A549 (cell line): ENCODE data around the gene EIF4G1. TPM values are rescaled to one million over a fixed set of nuclear protein-coding genes. Genes with fewer than 3 reads are reported as not detected.

Source experiments
- ATAC-seq, 2 experiments: fragments of 200-7000 bp in 1 of 2; fragments of >200 bp in 1 of 2; cut with Nextera tagmentation in 1 of 2; cut with Tn5 transposase in 1 of 2; 3 replicates each; pipeline versions ENCODE4 v1.8.0 to v1.9.1; 2018 to 2020; ENCODE audit warnings: mild to moderate bottlenecking in 1 of 2, moderate library complexity in 1 of 2
- CTCF ChIA-PET: fragments of 300-600 bp; sonication (Branson Sonifier 250); formaldehyde crosslinking; extraction: SDS; loops from one replicate; lab custom pipeline; 2021; ENCODE audit warnings: antibody characterized with exemption, inconsistent platforms; lab: Yijun Ruan, JAX
- POLR2A ChIA-PET: fragments of 350-600 bp; formaldehyde crosslinking; extraction: SDS; loops from one replicate; lab custom pipeline; 2021; ENCODE audit warnings: antibody characterized with exemption, inconsistent platforms; lab: Yijun Ruan, JAX
- DNase-seq, 2 experiments: peaks; one replicate each; pipeline versions ENCODE4 v3.0.0 to v3.0.0-alpha.2; 2011 to 2016; ENCODE audit warnings: low read depth in 1 of 2, low spot score in 1 of 2
- FAIRE-seq: peaks from 2 replicates; lab custom pipeline; 2011; peaks lifted over from hg19 to GRCh38; lab: Jason Lieb, UNC
- H3K27ac ChIP-seq, 2 experiments: fragments of >200 bp; sonication (Bioruptor Twin); formaldehyde crosslinking; 3 replicates each; pipeline ENCODE4 v1.5.1; 2016 to 2017
- H3K4me1 ChIP-seq: fragments of >200 bp; sonication (Bioruptor Twin); formaldehyde crosslinking; 3 replicates; pipeline ENCODE4 v1.6.1; 2016
- H3K4me2 ChIP-seq: fragments of >200 bp; sonication (Bioruptor Twin); formaldehyde crosslinking; 3 replicates; pipeline ENCODE4 v1.6.1; 2016
- H3K4me3 ChIP-seq: fragments of >200 bp; sonication (Bioruptor Twin); formaldehyde crosslinking; 3 replicates; pipeline ENCODE4 v1.5.1; 2016
- H3K9me3 ChIP-seq: fragments of >200 bp; sonication (Bioruptor Twin); formaldehyde crosslinking; 3 replicates; pipeline ENCODE4 v1.6.1; 2016
- CBX2 ChIP-seq: fragments of 200-600 bp; sonication (generic); IDR thresholded peaks from 2 replicates; pipeline ENCODE4 v1.6.1; 2016; ENCODE audit warnings: low read depth, mild to moderate bottlenecking, borderline replicate concordance
- CBX8 ChIP-seq: fragments of 200-600 bp; sonication (generic); IDR thresholded peaks from 2 replicates; pipeline ENCODE4 v1.6.1; 2016
- CTCF ChIP-seq: fragments of >200 bp; sonication (Bioruptor Twin); formaldehyde crosslinking; IDR thresholded peaks from 3 replicates; pipeline ENCODE4 v1.5.1; 2016
- E2F6 ChIP-seq: IDR thresholded peaks from 2 replicates; pipeline ENCODE4 v1.6.1; 2012; ENCODE audit warnings: low read depth, borderline replicate concordance
- EHF ChIP-seq: fragments of 250-450 bp; sonication (Bioruptor Pico); IDR thresholded peaks from 2 replicates; pipeline ENCODE4 v1.5.0; 2020; ENCODE audit warnings: mild to moderate bottlenecking
- EHMT2 ChIP-seq: fragments of 200-600 bp; sonication (generic); IDR thresholded peaks from 2 replicates; pipeline ENCODE4 v1.6.1; 2016; ENCODE audit warnings: antibody characterized with exemption, low read depth, mild to moderate bottlenecking, moderate library complexity
- ELK1 ChIP-seq: fragments of 150-350 bp; IDR thresholded peaks from 2 replicates; pipeline ENCODE4 v1.6.1; 2014; ENCODE audit warnings: low read depth, mild to moderate bottlenecking, low read length
- ESRRA ChIP-seq: fragments of 150-350 bp; IDR thresholded peaks from 2 replicates; pipeline ENCODE4 v1.6.1; 2014; ENCODE audit warnings: mild to moderate bottlenecking, low read length, borderline replicate concordance
- HOXA7 ChIP-seq: fragments of 250-450 bp; sonication (Bioruptor Pico); IDR thresholded peaks from 2 replicates; pipeline ENCODE4 v1.5.0; 2020; ENCODE audit warnings: mild to moderate bottlenecking, moderate library complexity
- KDM1A ChIP-seq: fragments of 200-600 bp; sonication (generic); IDR thresholded peaks from 2 replicates; pipeline ENCODE4 v1.6.1; 2016; ENCODE audit warnings: low read depth, mild to moderate bottlenecking
- MAZ ChIP-seq: fragments of 150-350 bp; IDR thresholded peaks from 2 replicates; pipeline ENCODE4 v1.6.1; 2014; ENCODE audit warnings: antibody characterized with exemption, low read depth, low read length, borderline replicate concordance
- PBX3 ChIP-seq: IDR thresholded peaks from 2 replicates; pipeline ENCODE4 v1.6.1; 2012
- PHF8 ChIP-seq: fragments of 200-600 bp; sonication (generic); IDR thresholded peaks from 2 replicates; pipeline ENCODE4 v1.6.1; 2016; ENCODE audit warnings: low read depth, mild to moderate bottlenecking, antibody characterized with exemption, moderate library complexity, borderline replicate concordance
- POLR2A ChIP-seq: IDR thresholded peaks from 2 replicates; pipeline ENCODE4 v1.6.1; 2012; ENCODE audit warnings: mild to moderate bottlenecking, low read length
- POLR2AphosphoS2 ChIP-seq: conservative IDR thresholded peaks from 2 replicates; pipeline ENCODE4 v1.6.1; 2012; ENCODE audit warnings: low read length, improper control_type of control experiment, inconsistent platforms
- RAD21 ChIP-seq, 2 experiments: fragments of >200 bp in 1 of 2; sonication (Bioruptor Twin) in 1 of 2; formaldehyde crosslinking in 1 of 2; IDR thresholded peaks in 1 of 2; conservative IDR thresholded peaks in 1 of 2; 2 replicates in 1 of 2; 3 replicates in 1 of 2; pipeline ENCODE4 v1.6.1; 2012 to 2018; ENCODE audit warnings: inconsistent platforms in 1 of 2
- RCOR1 ChIP-seq: fragments of 150-350 bp; IDR thresholded peaks from 2 replicates; pipeline ENCODE4 v1.6.1; 2014; ENCODE audit warnings: antibody characterized with exemption, low read length, low read depth
- SMC3 ChIP-seq: fragments of >200 bp; sonication (Bioruptor Twin); formaldehyde crosslinking; IDR thresholded peaks from 3 replicates; pipeline ENCODE4 v1.6.1; 2018; ENCODE audit warnings: inconsistent platforms
- USF2 ChIP-seq: fragments of 450-650 bp; IDR thresholded peaks from 2 replicates; pipeline ENCODE4 v1.6.1; 2014; ENCODE audit warnings: antibody characterized with exemption
- ZC3H11A ChIP-seq: fragments of 450-650 bp; IDR thresholded peaks from 2 replicates; pipeline ENCODE4 v1.6.1; 2014; ENCODE audit warnings: antibody characterized with exemption, mild to moderate bottlenecking
- ZNF302 ChIP-seq: fragments of 250-450 bp; sonication (Bioruptor Pico); IDR thresholded peaks from 2 replicates; pipeline ENCODE4 v1.9.0; 2021; ENCODE audit warnings: inconsistent platforms, mild to moderate bottlenecking, moderate library complexity
- WGBS: methylation state at CpG from one replicate; pipeline ENCODE4 v1.1.6; 2017; ENCODE audit errors: missing lambda C conversion rate; 5-methylcytosine and 5-hydroxymethylcytosine counted together
- polyA plus RNA-seq, 4 experiments: library from polyadenylated mRNA; depleted of rRNA in 3 of 4; stranded (reverse); fragments of >200 nt; fragmentation: RNase III in 1 of 4; extraction: RNeasy Plus Mini Kit Qiagen cat#74134 plus additional on column Dnase treatment in 1 of 4; gene quantifications; 2 replicates in 3 of 4; 3 replicates in 1 of 4; pipeline ENCODE4 v1.2.3, GENCODE V29; 2011 to 2017

The EIF4G1 gene
- polyA plus RNA-seq, 2 of the 4 experiments (the other 2 are of a cell fraction), result 152 to 248 TPM

- CTCF ChIA-PET, result interaction anchor here (0.5 to 3.6 kb wide), 18 partner anchors 9 to 462 kb away, joined by 3 to 23 read pairs (median 4); partner anchors contain the start of genes FAM131A and POLR2H
These were observed 39.1 kb downstream of the EIF4G1 start for GRCh38 chr3:184353546-184353941.

GRCh38 chr3:184354121-184354728 is 39.8 kb downstream of the EIF4G1 start:
- no peaks in the 10 kb centered on the region for H3K9me3 ChIP-seq
- CTCF ChIA-PET, result interaction anchor here (0.5 to 3.6 kb wide), 19 partner anchors 8 to 461 kb away, joined by 3 to 23 read pairs (median 5); partner anchors contain the start of genes FAM131A and POLR2H
- FAIRE-seq (no peak), ATAC-seq (peak; percentile 64 to 87; a peak in 5 of 6 replicates), DNase-seq (peak; percentile 29 to 47)
- H3K4me1 ChIP-seq, result no peaks in the 10 kb centered on the region
- no peak for TF ChIP-seq MAZ
- TF ChIP-seq EHMT2, result no peak
- TF ChIP-seq RAD21 (conservative IDR thresholded peaks at IDR 0.05 in 1 of 2, IDR thresholded peaks at IDR 0.05 in 1 of 2), result peak; percentile 18 to 23; a peak in 1 of 5 replicates
- peak; percentile 42; the same call in 1 of the 3 replicates for TF ChIP-seq SMC3
- no peak for TF ChIP-seq POLR2A
- peak; percentile 59 for TF ChIP-seq CTCF
- TF ChIP-seq, all 56 proteins: peak for 3
- 70% methylated on average over 9 of the region's 18 CpGs for WGBS
- Histone ChIP-seq H3K4me2 (no peak overlapping the region), H3K27ac (no peak overlapping the region), H3K4me3 (no peak overlapping the region)
- POLR2A ChIA-PET, result no interaction called here

More at GRCh38 chr3:184353546-184353941, 39.1 kb downstream of the EIF4G1 start:
- POLR2A ChIA-PET, result no interaction called here
- H3K9me3 ChIP-seq, result no peaks in the 10 kb centered on the region
- H3K4me1 ChIP-seq, result no peaks in the 10 kb centered on the region
- ATAC-seq, result no peak
- DNase-seq, result no peak
- no peak overlapping the region for H3K4me2 ChIP-seq
- no peak for TF ChIP-seq CBX8
- no peak for TF ChIP-seq POLR2AphosphoS2
- TF ChIP-seq KDM1A, result no peak
- TF ChIP-seq USF2, result no peak
- no peak for TF ChIP-seq CBX2
- TF ChIP-seq HOXA7 (CRISPR knock-in tag), result no peak
- no peak for TF ChIP-seq ESRRA
- TF ChIP-seq PBX3, result no peak
- TF ChIP-seq E2F6, result no peak
- TF ChIP-seq RCOR1, result no peak
- no peak for TF ChIP-seq ELK1
- no peak for TF ChIP-seq EHF (CRISPR knock-in tag)
- TF ChIP-seq ZC3H11A, result no peak
- TF ChIP-seq SMC3, result no peak
- no peak for TF ChIP-seq ZNF302 (CRISPR knock-in tag)
- no peak for TF ChIP-seq PHF8
- no peak for TF ChIP-seq MAZ
- no CpG with 5 or more reads among the region's 11 CpGs for WGBS
- no peak overlapping the region for H3K27ac ChIP-seq
- H3K4me3 ChIP-seq, result no peak overlapping the region
- FAIRE-seq, result no peak
